AG09319 (cell line): ENCODE measurements around the gene COBL.

Source experiments
- DNase-seq: peaks from one replicate; pipeline ENCODE4 v3.0.0-alpha.2; 2010; ENCODE audit warnings: low read depth; ENCODE audit errors: extremely low read depth
- CTCF ChIP-seq: IDR thresholded peaks from 2 replicates; pipeline ENCODE4 v1.5.1; 2011; ENCODE audit warnings: low read depth, mild to moderate bottlenecking, inconsistent platforms, low read length, moderate library complexity

Gene COBL

GRCh38 chr7:51352174-51353100 lies 35.8 kb upstream of the COBL start:
- DNase-seq, result no peak
- TF ChIP-seq CTCF, result no peak

- TF ChIP-seq CTCF, result no peak
- no peak for DNase-seq
Observed at GRCh38 chr7:51351661-51352060, 35.1 kb upstream of the COBL start.

GRCh38 chr7:51350546-51350896 lies 33.9 kb upstream of the COBL start:
- no peak for TF ChIP-seq CTCF
- no peak for DNase-seq

- no peak for DNase-seq
- no peak for TF ChIP-seq CTCF
Observed at GRCh38 chr7:51349820-51350545, 33.4 kb upstream of the COBL start.

GRCh38 chr7:51346126-51346525 lies 29.5 kb upstream of the COBL start:
- TF ChIP-seq CTCF, result no peak
- no peak for DNase-seq

GRCh38 chr7:51344406-51345138 lies 28.0 kb upstream of the COBL start:
- no peak for DNase-seq
- TF ChIP-seq CTCF, result no peak
